RWPE2 (cell line): Measurements from ENCODE around the gene ARHGEF4.
A peak's percentile ranks its signal among the peaks of the same experiment; 100 is the strongest.

Experiments
- ATAC-seq: fragments of 200-7000 bp; cut with Tn5 transposase; 3 replicates; pipeline ENCODE4 v1.9.1; 2021; ENCODE audit warnings: low read depth
- DNase-seq: peaks from one replicate; pipeline ENCODE4 v3.0.0-alpha.2; 2020; ENCODE audit warnings: low spot score
- H3K27ac ChIP-seq: fragments of 450-650 bp; 2 replicates; pipeline ENCODE4 v1.5.1; 2017; ENCODE audit warnings: mild to moderate bottlenecking; ENCODE audit not compliant: poor library complexity, severe bottlenecking
- H3K27me3 ChIP-seq: fragments of 250-450 bp; sonication (Bioruptor Pico); 2 replicates; pipeline ENCODE4 v1.5.1; 2021; ENCODE audit warnings: mild to moderate bottlenecking, moderate library complexity; ENCODE audit not compliant: insufficient read depth, poor library complexity, severe bottlenecking
- H3K36me3 ChIP-seq: fragments of 250-450 bp; sonication (Bioruptor Pico); 2 replicates; pipeline ENCODE4 v1.5.1; 2020; ENCODE audit warnings: low read depth, mild to moderate bottlenecking, moderate library complexity
- H3K4me1 ChIP-seq: fragments of 250-450 bp; sonication (Bioruptor Pico); 2 replicates; pipeline ENCODE4 v1.5.1; 2021; ENCODE audit warnings: mild to moderate bottlenecking, moderate library complexity; ENCODE audit not compliant: insufficient read depth, poor library complexity, severe bottlenecking
- H3K4me3 ChIP-seq: fragments of 250-450 bp; sonication (Bioruptor Pico); 2 replicates; pipeline ENCODE4 v1.5.1; 2021; ENCODE audit warnings: mild to moderate bottlenecking, moderate library complexity; ENCODE audit not compliant: severe bottlenecking
- H3K9me3 ChIP-seq: fragments of 250-450 bp; sonication (Bioruptor Pico); 2 replicates; pipeline ENCODE4 v1.5.1; 2021; ENCODE audit warnings: mild to moderate bottlenecking, moderate library complexity; ENCODE audit not compliant: severe bottlenecking
- CTCF ChIP-seq: fragments of 450-650 bp; IDR thresholded peaks from one replicate; pipeline ENCODE4 v1.5.1; 2017; ENCODE audit warnings: mild to moderate bottlenecking, moderate library complexity; ENCODE audit not compliant: poor library complexity, severe bottlenecking

ARHGEF4 gene

GRCh38 chr2:131039535-131039907, 202.8 kb downstream of the ARHGEF4 start:
- Histone ChIP-seq H3K4me3 (no peak overlapping the region), H3K27ac (no peak overlapping the region), H3K27me3 (no peaks in the 10 kb centered on the region), H3K9me3 (no peaks in the 10 kb centered on the region), H3K4me1 (no peaks in the 10 kb centered on the region), H3K36me3 (no peaks in the 10 kb centered on the region; the same call in 1 of the 2 replicates)
- no peak for TF ChIP-seq CTCF
- DNase-seq: no peak
- ATAC-seq: no peak

- no peak for TF ChIP-seq CTCF
- peak; percentile 55 for DNase-seq
Measured at GRCh38 chr2:131039908-131040660, 203.4 kb downstream of the ARHGEF4 start.

GRCh38 chr2:131040661-131041401, 204.1 kb downstream of the ARHGEF4 start:
- H3K27ac ChIP-seq: no peak overlapping the region

More at GRCh38 chr2:131039908-131040660, 203.4 kb downstream of the ARHGEF4 start:
- Histone ChIP-seq H3K27ac (no peak overlapping the region), H3K4me3 (no peak overlapping the region), H3K36me3 (no peaks in the 10 kb centered on the region; the same call in 1 of the 2 replicates), H3K27me3 (no peaks in the 10 kb centered on the region), H3K4me1 (no peaks in the 10 kb centered on the region), H3K9me3 (no peaks in the 10 kb centered on the region)
- ATAC-seq: no peak

GRCh38 chr2:131041402-131042147, 204.9 kb downstream of the ARHGEF4 start:
- TF ChIP-seq CTCF: no peak
- DNase-seq (no peak), ATAC-seq (no peak)
- Histone ChIP-seq H3K4me1 (no peaks in the 10 kb centered on the region), H3K9me3 (no peaks in the 10 kb centered on the region), H3K4me3 (no peak overlapping the region), H3K36me3 (no peaks in the 10 kb centered on the region; the same call in 1 of the 2 replicates), H3K27me3 (no peaks in the 10 kb centered on the region), H3K27ac (no peak overlapping the region)

More at GRCh38 chr2:131040661-131041401, 204.1 kb downstream of the ARHGEF4 start:
- H3K27me3 ChIP-seq: no peaks in the 10 kb centered on the region
- DNase-seq (no peak), ATAC-seq (no peak)
- H3K36me3 ChIP-seq: no peaks in the 10 kb centered on the region; the same call in 1 of the 2 replicates
- H3K4me3 ChIP-seq: no peak overlapping the region
- H3K4me1 ChIP-seq: no peaks in the 10 kb centered on the region
- no peak for TF ChIP-seq CTCF
- no peaks in the 10 kb centered on the region for H3K9me3 ChIP-seq
